ENCODE measurements around the gene NPR1.
"Not testable (repeated sequence)": the region's sequence is repeated elsewhere in the genome, so short reads cannot be mapped to it uniquely, and the experiment has no call there.

Gene NPR1

GRCh38 chr1:153682730-153683129, 4.2 kb downstream of the NPR1 start:
- ATAC-seq (no peak), DNase-seq (no peak)

- no peak for DNase-seq
Observed at GRCh38 chr1:153683854-153684253, 5.4 kb downstream of the NPR1 start.

GRCh38 chr1:153684892-153685291, 6.4 kb downstream of the NPR1 start:
- no peak for ATAC-seq

More at GRCh38 chr1:153683854-153684253, 5.4 kb downstream of the NPR1 start:
- no peak for ATAC-seq

GRCh38 chr1:153685544-153686340, 7.3 kb downstream of the NPR1 start:
- DNase-seq = no peak
- no peak for ATAC-seq

More at GRCh38 chr1:153684892-153685291, 6.4 kb downstream of the NPR1 start:
- no peak for DNase-seq

- no peak for ATAC-seq
- DNase-seq = no peak
Observed at GRCh38 chr1:153687346-153688125, 9.0 kb downstream of the NPR1 start.

- DNase-seq (no peak), ATAC-seq (no peak)
Observed at GRCh38 chr1:153688276-153688675, 9.8 kb downstream of the NPR1 start.

GRCh38 chr1:153688736-153689328, 10.3 kb downstream of the NPR1 start:
- ATAC-seq = no peak
- no peak for DNase-seq

- ATAC-seq = no peak
- no peak for DNase-seq
Observed at GRCh38 chr1:153693466-153693865, 15.0 kb downstream of the NPR1 start.

- DNase-seq (no peak), ATAC-seq (no peak)
Observed at GRCh38 chr1:153696741-153697140, 18.3 kb downstream of the NPR1 start.

- no peak for ATAC-seq
- no peak for DNase-seq
Observed at GRCh38 chr1:153697191-153698019, 18.9 kb downstream of the NPR1 start.

GRCh38 chr1:153698020-153698922, 19.8 kb downstream of the NPR1 start:
- DNase-seq (peak; percentile 10), ATAC-seq (no peak)

GRCh38 chr1:153698923-153699714, 20.6 kb downstream of the NPR1 start:
- ATAC-seq (no peak), DNase-seq (no peak)

- ATAC-seq (no peak), DNase-seq (no peak)
Observed at GRCh38 chr1:153699768-153700167, 21.3 kb downstream of the NPR1 start.

GRCh38 chr1:153705484-153705883, 27.0 kb downstream of the NPR1 start:
- ATAC-seq = no peak
- no peak for DNase-seq

- ATAC-seq = no peak
- DNase-seq = no peak
Observed at GRCh38 chr1:153711026-153711425, 32.5 kb downstream of the NPR1 start.

GRCh38 chr1:153716211-153716610, 37.7 kb downstream of the NPR1 start:
- not testable (repeated sequence) for DNase-seq, ATAC-seq

GRCh38 chr1:153717330-153717729, 38.8 kb downstream of the NPR1 start:
- ATAC-seq (peak; percentile 63), DNase-seq (no peak)

GRCh38 chr1:153723687-153724086, 45.2 kb downstream of the NPR1 start:
- DNase-seq (no peak), ATAC-seq (no peak)

GRCh38 chr1:153724634-153725033, 46.1 kb downstream of the NPR1 start:
- not testable (repeated sequence) for DNase-seq, ATAC-seq

Measured in stimulated activated naive CD8-positive, alpha-beta T cell treated with anti-CD3 and anti-CD28 coated beads, Interleukin-15, Interleukin-2, amounts not matched to agents 100 U/mL and 50 U/mL, for 24 hours (primary cell).